ENCODE results near the gene IPCEF1.

- no peak for TF ChIP-seq CTCF (conservative IDR thresholded peaks at IDR 0.05; ENCODE audit: low read depth, low read length)
- TF ChIP-seq SMC3 (IDR thresholded peaks at IDR 0.05; ENCODE audit: low read depth, low read length): no peak
- TF ChIP-seq POLR2A (IDR thresholded peaks at IDR 0.05; ENCODE audit: low read depth, low read length): no peak
- no peak for TF ChIP-seq MXI1 (IDR thresholded peaks at IDR 0.05; ENCODE audit: borderline replicate concordance, low read depth, low read length)
- TF ChIP-seq RFX5 (IDR thresholded peaks at IDR 0.05; ENCODE audit: low read depth, low read length): no peak
- no peak for TF ChIP-seq BHLHE40 (IDR thresholded peaks at IDR 0.05; ENCODE audit: low read depth, low read length)
- TF ChIP-seq MAZ (IDR thresholded peaks at IDR 0.05; ENCODE audit: borderline replicate concordance, low read depth, low read length): no peak
- no peak for TF ChIP-seq CEBPB (IDR thresholded peaks at IDR 0.05; ENCODE audit: low read depth, low read length)
- no peak for TF ChIP-seq RCOR1 (IDR thresholded peaks at IDR 0.05; ENCODE audit: insufficient replicate concordance, low read length)
- TF ChIP-seq MAFK (IDR thresholded peaks at IDR 0.05; ENCODE audit: low read depth, low read length): no peak
- no peak for TF ChIP-seq RAD21 (IDR thresholded peaks at IDR 0.05; ENCODE audit: low read length)
- TF ChIP-seq FOS (IDR thresholded peaks at IDR 0.05; ENCODE audit: low read depth, low read length): no peak
- TF ChIP-seq ELK1 (IDR thresholded peaks at IDR 0.05; ENCODE audit: borderline replicate concordance, low read depth, low read length): no peak
Measured at GRCh38 chr6:154165478-154165877, 191.1 kb downstream of the IPCEF1 start.
